Fibroblast of lung (primary cell): Measurements from ENCODE around the gene RNF212. TPM values are rescaled to one million over a fixed set of nuclear protein-coding genes. Genes with fewer than 3 reads are reported as not detected.

Experiments
- DNase-seq, 2 donors: peaks; one replicate each; pipeline versions ENCODE4 v3.0.0 to v3.0.0-alpha.2; 2010; ENCODE audit warnings: low read depth in 2 of 2
- H2AFZ ChIP-seq: 2 replicates; pipeline ENCODE4 v1.5.1; 2012; ENCODE audit warnings: low read length, control low read depth, inconsistent platforms
- H3K27ac ChIP-seq: 2 replicates; pipeline ENCODE4 v1.5.1; 2011; ENCODE audit warnings: low read length, control low read depth; ENCODE audit not compliant: insufficient read depth
- H3K27me3 ChIP-seq: 2 replicates; pipeline ENCODE4 v1.5.1; 2011; ENCODE audit warnings: mild to moderate bottlenecking, low read length; ENCODE audit not compliant: control insufficient read depth, insufficient read depth
- H3K36me3 ChIP-seq: 2 replicates; pipeline ENCODE4 v1.5.1; 2011; ENCODE audit warnings: low read length; ENCODE audit not compliant: control insufficient read depth, insufficient read depth
- H3K4me1 ChIP-seq: 2 replicates; pipeline ENCODE4 v1.5.1; 2011; ENCODE audit warnings: low read length; ENCODE audit not compliant: control insufficient read depth, insufficient read depth; ENCODE audit errors: extremely low read depth
- H3K4me2 ChIP-seq: 2 replicates; pipeline ENCODE4 v1.5.1; 2011; ENCODE audit warnings: low read length, control low read depth; ENCODE audit not compliant: insufficient read depth; ENCODE audit errors: extremely low read depth
- H3K4me3 ChIP-seq, 4 experiments: fragments of 200-600 bp in 1 of 4; sonication (generic) in 1 of 4; replicated peaks in 1 of 4; 2 replicates each; pipeline ENCODE4 v1.5.1; 2011 to 2016; ENCODE audit warnings: low read length in 4 of 4, low read depth in 3 of 4, mild to moderate bottlenecking in 3 of 4, control low read depth in 2 of 4, inconsistent platforms in 1 of 4, mixed read lengths in 1 of 4; ENCODE audit not compliant: insufficient read depth in 1 of 4; ENCODE audit errors: control extremely low read depth in 1 of 4
- H3K79me2 ChIP-seq: 2 replicates; pipeline ENCODE4 v1.5.1; 2012; ENCODE audit warnings: mild to moderate bottlenecking, low read length, inconsistent platforms; ENCODE audit not compliant: control insufficient read depth, insufficient read depth
- H3K9ac ChIP-seq: 2 replicates; pipeline ENCODE4 v1.5.1; 2011; ENCODE audit warnings: mild to moderate bottlenecking, low read length, control low read depth; ENCODE audit not compliant: insufficient read depth
- H3K9me3 ChIP-seq: 2 replicates; pipeline ENCODE4 v1.5.1; 2012; ENCODE audit warnings: low read depth, low read length; ENCODE audit not compliant: control insufficient read depth, insufficient read depth
- H4K20me1 ChIP-seq: 2 replicates; pipeline ENCODE4 v1.5.1; 2011; ENCODE audit warnings: low read length; ENCODE audit not compliant: control insufficient read depth, insufficient read depth; ENCODE audit errors: extremely low read depth
- EZH2 ChIP-seq: IDR thresholded peaks from 2 replicates; pipeline ENCODE4 v1.5.1; 2012; ENCODE audit warnings: low read length, control low read depth, mild to moderate bottlenecking; ENCODE audit errors: missing control alignments
- polyA plus RNA-seq, 2 donors: library from polyadenylated mRNA; depleted of rRNA in 1 of 2; stranded (reverse) in 1 of 2; unstranded in 1 of 2; fragments of >200 nt; gene quantifications; 2 replicates each; pipeline ENCODE4 v1.2.1, GENCODE V29; 2011 to 2012; ENCODE audit warnings: missing spikeins in 1 of 2
- total RNA-seq: library from RNA; depleted of rRNA; stranded (reverse); fragments of >200 nt; gene quantifications from 2 replicates; pipeline ENCODE4 v1.2.1, GENCODE V29; 2014
- TF ChIP-seq, protein P1 (sequence below), 2 donors: IDR thresholded peaks in 1 of 2; conservative IDR thresholded peaks in 1 of 2; 1 replicate in 1 of 2; 2 replicates in 1 of 2; pipeline ENCODE4 v1.5.1; 2011 to 2012; ENCODE audit warnings: low read length in 2 of 2, control low read depth in 1 of 2, inconsistent platforms in 1 of 2, low read depth in 1 of 2, mild to moderate bottlenecking in 1 of 2

Gene RNF212
- total and polyA plus RNA-seq, 2 donors (not counting 1 experiment from before 2014, with no cell fraction given), result 0.66 to 1.6 TPM

DNA sequence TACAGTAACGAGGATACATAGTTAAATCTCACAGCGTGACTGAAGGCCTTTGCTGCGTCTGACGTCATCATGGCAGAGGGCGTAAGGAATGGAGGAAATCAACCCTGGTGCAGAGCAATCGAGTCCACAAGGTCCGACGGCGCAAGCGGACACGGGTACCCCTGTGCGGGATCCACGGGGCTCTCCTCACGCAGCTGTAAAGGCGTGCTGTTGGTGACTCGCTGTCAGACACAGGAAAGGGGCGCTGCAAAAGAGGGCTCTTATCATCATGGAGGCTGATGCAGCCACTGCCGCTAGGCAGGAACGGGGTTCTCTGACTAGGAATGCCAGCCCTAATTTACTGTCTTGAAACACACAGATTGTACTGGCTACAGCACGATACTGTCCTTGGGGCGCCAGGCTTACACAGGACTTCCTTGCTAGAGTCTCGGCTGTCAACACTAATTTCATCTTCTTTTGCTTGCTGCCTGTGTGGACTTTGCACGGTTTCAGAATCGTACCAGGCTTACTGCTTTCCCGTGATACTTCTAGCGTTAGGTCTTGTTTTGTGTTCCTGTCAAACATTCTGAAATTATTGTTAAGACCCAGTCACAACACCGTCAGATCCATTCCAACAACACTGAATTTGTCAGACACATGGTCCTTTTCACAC is 13.6 kb downstream of the RNF212 start:
- Histone ChIP-seq H3K9me3 (no peaks in the 10 kb centered on the region), H3K79me2 (no peaks in the 10 kb centered on the region), H3K4me3 (no peak overlapping the region), H3K4me2 (no peak overlapping the region), H3K27ac (no peak overlapping the region), H3K9ac (no peak overlapping the region), H4K20me1 (no peaks in the 10 kb centered on the region), H2AFZ (no peak overlapping the region), H3K36me3 (no peaks in the 10 kb centered on the region), H3K27me3 (no peaks in the 10 kb centered on the region), H3K4me1 (no peaks in the 10 kb centered on the region)
- no peak for DNase-seq
- no peak for TF ChIP-seq EZH2
- TF ChIP-seq, protein P1, sequence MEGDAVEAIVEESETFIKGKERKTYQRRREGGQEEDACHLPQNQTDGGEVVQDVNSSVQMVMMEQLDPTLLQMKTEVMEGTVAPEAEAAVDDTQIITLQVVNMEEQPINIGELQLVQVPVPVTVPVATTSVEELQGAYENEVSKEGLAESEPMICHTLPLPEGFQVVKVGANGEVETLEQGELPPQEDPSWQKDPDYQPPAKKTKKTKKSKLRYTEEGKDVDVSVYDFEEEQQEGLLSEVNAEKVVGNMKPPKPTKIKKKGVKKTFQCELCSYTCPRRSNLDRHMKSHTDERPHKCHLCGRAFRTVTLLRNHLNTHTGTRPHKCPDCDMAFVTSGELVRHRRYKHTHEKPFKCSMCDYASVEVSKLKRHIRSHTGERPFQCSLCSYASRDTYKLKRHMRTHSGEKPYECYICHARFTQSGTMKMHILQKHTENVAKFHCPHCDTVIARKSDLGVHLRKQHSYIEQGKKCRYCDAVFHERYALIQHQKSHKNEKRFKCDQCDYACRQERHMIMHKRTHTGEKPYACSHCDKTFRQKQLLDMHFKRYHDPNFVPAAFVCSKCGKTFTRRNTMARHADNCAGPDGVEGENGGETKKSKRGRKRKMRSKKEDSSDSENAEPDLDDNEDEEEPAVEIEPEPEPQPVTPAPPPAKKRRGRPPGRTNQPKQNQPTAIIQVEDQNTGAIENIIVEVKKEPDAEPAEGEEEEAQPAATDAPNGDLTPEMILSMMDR (conservative IDR thresholded peaks at IDR 0.05 in 1 of 2, IDR thresholded peaks at IDR 0.05 in 1 of 2; ENCODE audit: low read depth in 1 of 2, low read length in 2 of 2), result no peak

DNA sequence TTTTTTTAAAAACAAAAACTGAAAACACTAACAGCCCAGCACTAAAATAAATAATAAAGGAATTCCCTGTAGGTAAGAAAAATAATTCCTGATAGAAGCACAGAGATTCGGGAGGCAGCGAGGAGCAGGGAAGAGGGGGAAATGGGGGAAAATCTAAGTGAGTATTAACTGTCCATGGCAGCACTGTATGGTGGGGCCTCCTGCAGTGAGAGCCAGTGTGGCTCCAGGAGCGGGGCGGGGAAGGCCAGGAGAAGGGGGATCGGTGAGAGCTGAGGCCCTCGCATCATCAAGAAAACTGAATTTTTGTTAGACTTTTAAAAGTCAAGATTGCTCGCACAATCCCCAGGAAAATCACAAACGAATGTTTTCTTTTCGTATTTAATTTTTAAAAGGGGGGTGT is 14.1 kb downstream of the RNF212 start:
- no peaks in the 10 kb centered on the region for H3K27me3 ChIP-seq

DNA sequence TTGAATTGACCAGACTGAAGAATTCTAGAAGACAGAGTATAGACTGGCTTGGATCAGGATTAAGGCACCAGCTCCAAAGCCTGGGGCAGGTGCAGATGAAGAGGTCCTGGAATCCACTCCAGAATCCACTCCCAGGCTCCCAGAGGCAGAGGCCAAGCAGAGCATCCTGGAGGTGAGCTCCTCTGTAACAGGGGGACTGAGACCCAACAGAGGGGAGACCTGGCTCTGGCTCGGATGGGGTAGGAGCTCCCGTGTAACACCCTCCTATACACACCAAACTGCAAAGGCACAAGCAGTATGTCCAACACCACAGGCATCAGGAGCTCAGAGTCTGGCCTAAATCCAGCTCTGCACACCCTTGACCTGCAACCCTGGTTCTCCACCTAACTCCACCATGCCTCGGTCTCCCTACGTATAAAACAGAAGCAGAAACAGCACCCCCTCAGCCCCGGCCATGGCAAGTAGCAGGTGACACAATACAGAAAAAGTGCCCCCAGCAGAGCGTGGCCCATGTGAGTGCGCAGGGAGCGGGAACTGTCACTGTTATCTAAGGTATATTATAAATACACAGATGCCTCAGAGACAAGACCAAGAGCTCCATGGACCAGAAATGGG is 14.9 kb downstream of the RNF212 start:
- DNase-seq, result no peak
- H2AFZ ChIP-seq, result no peak overlapping the region
- H3K27me3 ChIP-seq, result no peaks in the 10 kb centered on the region
- H3K4me1 ChIP-seq, result no peaks in the 10 kb centered on the region
- no peaks in the 10 kb centered on the region for H3K79me2 ChIP-seq
- no peak overlapping the region for H3K4me2 ChIP-seq
- no peaks in the 10 kb centered on the region for H3K36me3 ChIP-seq
- H4K20me1 ChIP-seq, result no peaks in the 10 kb centered on the region
- no peak overlapping the region for H3K4me3 ChIP-seq
- H3K27ac ChIP-seq, result no peak overlapping the region
- H3K9me3 ChIP-seq, result no peaks in the 10 kb centered on the region
- TF ChIP-seq, protein P1 (conservative IDR thresholded peaks at IDR 0.05 in 1 of 2, IDR thresholded peaks at IDR 0.05 in 1 of 2; ENCODE audit: low read depth in 1 of 2, low read length in 2 of 2), result no peak
- no peak for TF ChIP-seq EZH2
- H3K9ac ChIP-seq, result no peak overlapping the region

More for the DNA sequence above, 14.1 kb downstream of the RNF212 start:
- Histone ChIP-seq H3K9ac (no peak overlapping the region), H3K27ac (no peak overlapping the region), H3K4me3 (no peak overlapping the region), H3K36me3 (no peaks in the 10 kb centered on the region), H3K79me2 (no peaks in the 10 kb centered on the region), H3K9me3 (no peaks in the 10 kb centered on the region), H2AFZ (no peak overlapping the region), H3K4me2 (no peak overlapping the region), H4K20me1 (no peaks in the 10 kb centered on the region), H3K4me1 (no peaks in the 10 kb centered on the region)
- no peak for DNase-seq
- TF ChIP-seq, protein P1 (conservative IDR thresholded peaks at IDR 0.05 in 1 of 2, IDR thresholded peaks at IDR 0.05 in 1 of 2; ENCODE audit: low read depth in 1 of 2, low read length in 2 of 2), result no peak
- TF ChIP-seq EZH2, result no peak
